GM21526 (cell line): ENCODE results near the gene TRAPPC2L.
"Not testable (repeated sequence)": the region's sequence is repeated elsewhere in the genome, so short reads cannot be mapped to it uniquely, and the experiment has no call there.

Experiments
- ATAC-seq: cut with Tn5 transposase; IDR thresholded peaks from one replicate; pipeline ENCODE4 v1.9.1; 2021; ENCODE audit warnings: moderate library complexity; ENCODE audit not compliant: unreplicated experiment, low FRiP score

The TRAPPC2L gene

GRCh38 chr16:88888057-88888456 is 31.1 kb downstream of the TRAPPC2L start:
- no peak for ATAC-seq

- no peak for ATAC-seq
These were observed 31.8 kb downstream of the TRAPPC2L start for GRCh38 chr16:88888461-88889387.

- ATAC-seq, result not testable (repeated sequence)
These were observed 32.9 kb downstream of the TRAPPC2L start for GRCh38 chr16:88889702-88890352.

- no peak for ATAC-seq
These were observed 34.2 kb downstream of the TRAPPC2L start for GRCh38 chr16:88891083-88891482.

GRCh38 chr16:88892065-88892464 is 35.1 kb downstream of the TRAPPC2L start:
- no peak for ATAC-seq

- ATAC-seq, result no peak
These were observed 36.4 kb downstream of the TRAPPC2L start for GRCh38 chr16:88893127-88893968.

GRCh38 chr16:88894266-88894665 is 37.3 kb downstream of the TRAPPC2L start:
- not testable (repeated sequence) for ATAC-seq

- no peak for ATAC-seq
These were observed 37.9 kb downstream of the TRAPPC2L start for GRCh38 chr16:88894681-88895300.

- no peak for ATAC-seq
These were observed 38.4 kb downstream of the TRAPPC2L start for GRCh38 chr16:88895335-88895734.

- no peak for ATAC-seq
These were observed 39.5 kb downstream of the TRAPPC2L start for GRCh38 chr16:88896238-88897070.

- ATAC-seq, result no peak
These were observed 40.9 kb downstream of the TRAPPC2L start for GRCh38 chr16:88897696-88898425.

- no peak for ATAC-seq
These were observed 43.2 kb downstream of the TRAPPC2L start for GRCh38 chr16:88899901-88900661.

- no peak for ATAC-seq
These were observed 43.7 kb downstream of the TRAPPC2L start for GRCh38 chr16:88900662-88901052.

GRCh38 chr16:88901718-88902337 is 44.9 kb downstream of the TRAPPC2L start:
- ATAC-seq, result no peak

GRCh38 chr16:88902744-88903143 is 45.8 kb downstream of the TRAPPC2L start:
- ATAC-seq, result no peak

- ATAC-seq, result no peak
These were observed 46.3 kb downstream of the TRAPPC2L start for GRCh38 chr16:88903267-88903666.

GRCh38 chr16:88904676-88905365 is 47.9 kb downstream of the TRAPPC2L start:
- ATAC-seq, result no peak
